Liver (tissue), 9 donors: Measurements from ENCODE around the gene RASGRF2. TPM values are rescaled to one million over a fixed set of nuclear protein-coding genes. Genes with fewer than 3 reads are reported as not detected.

Experiments
- DNase-seq: peaks from one replicate; pipeline ENCODE4 v3.0.0-alpha.2; 2017; ENCODE audit warnings: low spot score
- H3K27ac ChIP-seq, 2 donors: one replicate each; pipeline ENCODE4 v1.7.0; 2013; ENCODE audit warnings: inconsistent platforms in 2 of 2, low read length in 2 of 2, control low read depth in 1 of 2, low read depth in 1 of 2, mild to moderate bottlenecking in 1 of 2
- H3K27me3 ChIP-seq, 4 donors: one replicate each; pipeline versions ENCODE4 v1.6.1 to v1.7.0; 2013; ENCODE audit warnings: low read length in 3 of 4, inconsistent platforms in 1 of 4, mild to moderate bottlenecking in 1 of 4, moderate library complexity in 1 of 4; ENCODE audit not compliant: control insufficient read depth in 4 of 4, insufficient read depth in 4 of 4
- H3K36me3 ChIP-seq, 4 donors: one replicate each; pipeline versions ENCODE4 v1.6.1 to v1.7.0; 2013; ENCODE audit warnings: low read length in 3 of 4, mild to moderate bottlenecking in 3 of 4, low read depth in 1 of 4, moderate library complexity in 1 of 4; ENCODE audit not compliant: control insufficient read depth in 4 of 4, insufficient read depth in 3 of 4
- H3K4me1 ChIP-seq, 4 donors: one replicate each; pipeline versions ENCODE4 v1.6.1 to v1.7.0; 2013; ENCODE audit warnings: low read length in 3 of 4, mild to moderate bottlenecking in 3 of 4, moderate library complexity in 1 of 4; ENCODE audit not compliant: control insufficient read depth in 4 of 4, insufficient read depth in 4 of 4
- H3K4me3 ChIP-seq, 3 donors: one replicate each; pipeline versions ENCODE4 v1.6.1 to v1.7.0; 2013; ENCODE audit warnings: low read length in 3 of 3, control low read depth in 1 of 3, low read depth in 1 of 3, mild to moderate bottlenecking in 1 of 3
- H3K9ac ChIP-seq, 2 donors: one replicate each; pipeline ENCODE4 v1.7.0; 2013; ENCODE audit warnings: low read length in 2 of 2, mild to moderate bottlenecking in 2 of 2, moderate library complexity in 2 of 2, control low read depth in 1 of 2, low read depth in 1 of 2
- H3K9me3 ChIP-seq, 4 donors: one replicate each; pipeline versions ENCODE4 v1.6.1 to v1.7.0; 2013; ENCODE audit warnings: low read length in 3 of 4; ENCODE audit not compliant: control insufficient read depth in 4 of 4
- CTCF ChIP-seq: fragments of 150-350 bp; IDR thresholded peaks from 2 replicates; pipeline ENCODE4 v1.5.1; 2017; ENCODE audit warnings: improper control_type of control experiment, low read depth, low read length; ENCODE audit not compliant: missing input control
- EGR1 ChIP-seq, 2 donors: IDR thresholded peaks; 2 replicates each; pipeline ENCODE4 v1.6.1; 2016 to 2018; ENCODE audit warnings: antibody characterized with exemption in 2 of 2, low read depth in 2 of 2
- FOXA1 ChIP-seq: IDR thresholded peaks from 2 replicates; pipeline ENCODE4 v1.6.1; 2016; ENCODE audit warnings: antibody characterized with exemption
- FOXA2 ChIP-seq: IDR thresholded peaks from 2 replicates; pipeline ENCODE4 v1.6.1; 2016; ENCODE audit warnings: antibody characterized with exemption
- HNF4A ChIP-seq, 2 donors: conservative IDR thresholded peaks; 2 replicates each; pipeline ENCODE4 v1.6.1; 2016; ENCODE audit warnings: antibody characterized with exemption in 2 of 2, mild to moderate bottlenecking in 2 of 2
- HNF4G ChIP-seq: IDR thresholded peaks from 2 replicates; pipeline ENCODE4 v1.6.1; 2016; ENCODE audit warnings: antibody characterized with exemption
- JUND ChIP-seq, 2 donors: IDR thresholded peaks; 2 replicates each; pipeline ENCODE4 v1.6.1; 2016; ENCODE audit warnings: antibody characterized with exemption in 2 of 2
- NR2F2 ChIP-seq: IDR thresholded peaks from 2 replicates; pipeline ENCODE4 v1.6.1; 2016; ENCODE audit warnings: antibody characterized with exemption
- RAD21 ChIP-seq, 2 donors: IDR thresholded peaks; 2 replicates each; pipeline ENCODE4 v1.6.1; 2016; ENCODE audit warnings: antibody characterized with exemption in 2 of 2, mild to moderate bottlenecking in 2 of 2
- REST ChIP-seq: IDR thresholded peaks from 2 replicates; pipeline ENCODE4 v1.6.1; 2016; ENCODE audit warnings: antibody characterized with exemption, mild to moderate bottlenecking
- SP1 ChIP-seq: IDR thresholded peaks from 2 replicates; pipeline ENCODE4 v1.6.1; 2018; ENCODE audit warnings: antibody characterized with exemption, mild to moderate bottlenecking
- WGBS: extraction: QIAGEN DNeasy Blood & Tissue Kit; methylation state at CpG from one replicate; pipeline ENCODE4 v1.1.7; 2013; 5-methylcytosine and 5-hydroxymethylcytosine counted together
- polyA plus RNA-seq, 2 donors: library from polyadenylated mRNA; stranded (reverse) in 1 of 2; unstranded in 1 of 2; fragments of 200-250 nt in 1 of 2; fragments of >200 nt in 1 of 2; fragmentation: Nextera tagmentation in 1 of 2; extraction: Ambion mirVana in 1 of 2; gene quantifications; one replicate each; pipeline versions ENCODE4 v1.2.1 to v1.2.3, GENCODE V29; 2013 to 2015
- total RNA-seq, 2 donors: library from RNA; depleted of rRNA; stranded (reverse); fragments of >200 nt; gene quantifications; one replicate each; pipeline ENCODE4 v1.2.3, GENCODE V29; 2014
- TF ChIP-seq, protein P1 (sequence below): IDR thresholded peaks from 2 replicates; pipeline ENCODE4 v1.6.1; 2016; ENCODE audit warnings: antibody characterized with exemption
- donor health status: healthy.
- donor health status: healthy.
- donor health status: healthy.
- donor health status: healthy.
- donor health status: healthy.

Gene RASGRF2
- total and polyA plus RNA-seq, 4 donors, result 0.12 to 3.3 (median 0.23) TPM

DNA sequence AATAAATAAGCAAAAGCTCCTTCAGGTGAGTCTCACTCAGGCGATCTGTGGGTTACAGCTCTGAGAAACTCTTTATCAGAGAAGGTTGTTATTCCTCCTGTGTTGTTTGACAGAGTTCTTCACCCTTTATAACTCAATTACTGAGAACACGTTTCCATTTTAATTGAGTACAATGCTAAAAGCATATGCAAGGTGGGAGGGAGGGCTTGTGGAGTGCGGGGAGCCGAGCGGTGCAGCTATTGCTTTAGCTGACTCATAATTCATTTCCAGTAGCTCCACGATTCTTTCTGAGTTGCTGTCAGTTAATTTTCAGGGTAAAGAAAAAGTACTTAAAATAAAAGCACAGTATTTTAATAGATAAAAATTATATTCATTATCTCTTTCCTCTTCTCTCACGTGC lies 168.3 kb downstream of the RASGRF2 start:
- DNase-seq, result no peak
- no peak overlapping the region for H3K9ac ChIP-seq
- 92% methylated on average over 7 of the region's 7 CpGs for WGBS

DNA sequence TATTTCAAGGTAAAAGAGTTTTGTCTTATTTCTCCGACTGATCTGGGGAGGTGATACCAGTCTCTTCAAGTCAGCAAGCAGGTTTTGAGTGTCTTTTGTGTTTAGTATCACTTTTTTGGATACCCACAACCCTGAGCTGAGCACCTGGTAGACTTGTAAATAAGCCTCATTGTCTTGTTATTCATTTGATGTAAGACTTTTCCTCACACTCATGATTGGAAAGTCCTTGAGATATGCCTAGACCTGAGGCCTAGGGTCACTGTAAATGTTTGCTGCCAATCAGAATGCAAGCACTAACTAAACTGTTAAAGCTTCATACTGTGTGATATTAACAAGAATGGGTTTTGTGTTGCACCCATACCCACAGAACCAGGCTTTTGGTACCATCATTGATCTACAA lies 172.2 kb downstream of the RASGRF2 start:
- Histone ChIP-seq H3K27ac (no peak overlapping the region), H3K4me1 (no peaks in the 10 kb centered on the region), H3K9me3 (peaks cover 0 to 2% (median 0%) of the 10 kb centered on the region in 4 donors), H3K4me3 (no peak overlapping the region), H3K9ac (no peak overlapping the region), H3K36me3 (no peaks in the 10 kb centered on the region), H3K27me3 (no peaks in the 10 kb centered on the region)
- TF ChIP-seq FOXA1 (no peak), RAD21 (IDR thresholded peaks at IDR 0.05) (no peak), HNF4A (conservative IDR thresholded peaks at IDR 0.05) (no peak), EGR1 (IDR thresholded peaks at IDR 0.05; ENCODE audit: low read depth in 2 of 2) (no peak), CTCF (no peak)
- TF ChIP-seq, protein P1, sequence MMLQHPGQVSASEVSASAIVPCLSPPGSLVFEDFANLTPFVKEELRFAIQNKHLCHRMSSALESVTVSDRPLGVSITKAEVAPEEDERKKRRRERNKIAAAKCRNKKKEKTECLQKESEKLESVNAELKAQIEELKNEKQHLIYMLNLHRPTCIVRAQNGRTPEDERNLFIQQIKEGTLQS, result no peak
- no peak for DNase-seq
- WGBS, result 77% methylated on average over 1 of the region's 1 CpG

More for the DNA sequence above, 168.3 kb downstream of the RASGRF2 start:
- peaks cover 7 to 30% (median 21%) of the 10 kb centered on the region in 4 donors for H3K4me1 ChIP-seq
- no peak overlapping the region for H3K27ac ChIP-seq
- no peaks in the 10 kb centered on the region for H3K27me3 ChIP-seq
- TF ChIP-seq CTCF, result no peak
- TF ChIP-seq REST, result no peak
- no peak for TF ChIP-seq HNF4G
- TF ChIP-seq RAD21 (IDR thresholded peaks at IDR 0.05), result no peak
- H3K9me3 ChIP-seq, result no peaks in the 10 kb centered on the region
- no peak overlapping the region for H3K4me3 ChIP-seq
- no peaks in the 10 kb centered on the region for H3K36me3 ChIP-seq

DNA sequence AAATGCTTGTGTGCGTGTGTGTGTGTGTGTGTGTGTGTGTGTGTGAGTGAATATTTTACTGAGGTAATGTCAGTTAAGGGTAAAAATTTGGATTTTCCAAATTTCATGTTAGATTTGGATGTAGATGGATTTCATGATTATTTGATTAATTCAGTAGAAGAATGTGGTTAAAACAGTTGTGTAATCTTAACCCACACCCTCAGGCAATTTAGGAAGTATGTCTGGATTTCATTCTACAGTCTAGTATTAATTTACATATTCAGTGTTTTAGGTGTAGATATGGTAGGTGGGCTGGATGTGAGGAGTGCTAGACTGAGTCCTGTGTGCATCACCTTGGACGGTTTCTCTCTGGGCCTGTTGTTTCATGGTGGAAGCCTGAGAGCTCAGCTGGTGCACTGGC lies 173.9 kb downstream of the RASGRF2 start:
- no peak overlapping the region for H3K9ac ChIP-seq
- no peak overlapping the region for H3K27ac ChIP-seq
- TF ChIP-seq JUND (IDR thresholded peaks at IDR 0.05) (no peak), NR2F2 (no peak), RAD21 (IDR thresholded peaks at IDR 0.05) (no peak), HNF4G (no peak), SP1 (no peak), FOXA2 (no peak), REST (no peak), CTCF (no peak)
- no peaks in the 10 kb centered on the region for H3K36me3 ChIP-seq
- peaks cover 0 to 2% (median 0%) of the 10 kb centered on the region in 4 donors for H3K9me3 ChIP-seq
- no peak overlapping the region for H3K4me3 ChIP-seq
- H3K4me1 ChIP-seq, result no peaks in the 10 kb centered on the region
- no peak for DNase-seq
- 86% methylated on average over 2 of the region's 2 CpGs for WGBS
- H3K27me3 ChIP-seq, result no peaks in the 10 kb centered on the region
